Body of pancreas (tissue), 4 donors: ENCODE measurements around the gene CST9. TPM values are rescaled to one million over a fixed set of nuclear protein-coding genes. Genes with fewer than 3 reads are reported as not detected.

Experiments used
- ATAC-seq: fragments of 150-250 bp; one replicate; pipeline ENCODE4 v1.9.1; 2016
- DNase-seq, 4 donors: peaks; one replicate each; pipeline ENCODE4 v3.0.0-alpha.2; 2019
- H3K27ac ChIP-seq, 4 donors: fragments of 200-600 bp; sonication (generic); 1 replicate in 3 of 4; 2 replicates in 1 of 4; pipeline versions ENCODE4 v1.5.1 to v1.6.1; 2016 to 2019; ENCODE audit warnings: mild to moderate bottlenecking in 1 of 4, mixed read lengths in 1 of 4, moderate library complexity in 1 of 4
- H3K27me3 ChIP-seq, 2 donors: fragments of 200-600 bp; sonication (generic); one replicate each; pipeline ENCODE4 v1.6.0; 2016; ENCODE audit warnings: mild to moderate bottlenecking in 1 of 2
- H3K36me3 ChIP-seq, 2 donors: fragments of 200-600 bp; sonication (generic); replicated peaks in 1 of 2; 2 replicates each; pipeline ENCODE4 v1.5.1; 2016; ENCODE audit warnings: low read depth in 2 of 2; ENCODE audit not compliant: insufficient read depth in 1 of 2
- H3K4me1 ChIP-seq: fragments of 200-600 bp; sonication (generic); one replicate; pipeline ENCODE4 v1.6.0; 2016
- H3K4me3 ChIP-seq, 2 donors: fragments of 200-600 bp; sonication (generic); 1 replicate in 1 of 2; 2 replicates in 1 of 2; pipeline ENCODE4 v1.5.1; 2016 to 2019
- H3K9me3 ChIP-seq, 3 donors: fragments of 200-600 bp; sonication (generic); 1 replicate in 2 of 3; 2 replicates in 1 of 3; pipeline ENCODE4 v1.5.1; 2016
- CTCF ChIP-seq, 7 experiments: fragments of 450-650 bp in 4 of 7; fragments of 200-600 bp in 3 of 7; sonication (generic) in 3 of 7; IDR thresholded peaks; one replicate each; pipeline ENCODE4 v1.5.1; 2016 to 2019; ENCODE audit warnings: antibody characterized with exemption in 7 of 7
- POLR2A ChIP-seq, 3 donors: fragments of 450-650 bp; IDR thresholded peaks; one replicate each; pipeline ENCODE4 v1.6.1; 2016; ENCODE audit warnings: antibody characterized with exemption in 3 of 3, mild to moderate bottlenecking in 2 of 3
- WGBS, 2 donors: methylation state at CpG; one replicate each; pipeline ENCODE4 v1.1.5; 2017; 5-methylcytosine and 5-hydroxymethylcytosine counted together
- intact Hi-C: fragments of 100-400 bp; cut with DNase I; formaldehyde crosslinking; loops from one replicate; pipeline ENCODE4 v1.15.1; 2023
- total RNA-seq, 2 donors: library from RNA; depleted of rRNA; stranded (reverse); fragments of >200 nt; gene quantifications; one replicate each; pipeline ENCODE4 v1.1.0, GENCODE V29; 2016

CST9 gene
- total RNA-seq, 2 donors from 2014 or later, result 3.6 TPM; not detected in 1

- DNase-seq (no peak), ATAC-seq (no peak)
- no peak overlapping the region for H3K27ac ChIP-seq
- H3K36me3 ChIP-seq, result no peaks in the 10 kb centered on the region
- no peak overlapping the region for H3K4me3 ChIP-seq
- H3K9me3 ChIP-seq, result no peaks in the 10 kb centered on the region
- intact Hi-C loops, result no loop called here
- no peaks in the 10 kb centered on the region for H3K27me3 ChIP-seq
- 27 to 33% methylated on average over 1 of the region's 1 CpG for WGBS, 2 donors
- TF ChIP-seq CTCF (IDR thresholded peaks at IDR 0.05), result no peak
- TF ChIP-seq POLR2A (IDR thresholded peaks at IDR 0.05), result no peak
- no peaks in the 10 kb centered on the region for H3K4me1 ChIP-seq
These were observed 51.3 kb downstream of the CST9 start for GRCh38 chr20:23554401-23554800.

Other genes with a start within 250 kb of the CST9 start
- 1 to 10 TPM; 1.6 to 6.2 TPM for gene GZF1, start 243.7 kb downstream of the CST9 start, total RNA-seq
- gene NAPB, start 184.4 kb downstream of the CST9 start, total RNA-seq, result 10 to 100 TPM in 1 of 2 donors, 1 to 10 TPM in 1; 9.9 to 12.7 TPM
- not detected for gene CSTL1, start 166.2 kb downstream of the CST9 start, total RNA-seq
- gene CST11, start 153.0 kb downstream of the CST9 start, total RNA-seq, result not detected
- gene CST8, start 114.8 kb downstream of the CST9 start, total RNA-seq, result not detected
- gene CST9L, start 37.4 kb downstream of the CST9 start, total RNA-seq, result not detected
- gene CST3, start 32.0 kb upstream of the CST9 start, total RNA-seq, result 100 to 1,000 TPM; 491 to 654 TPM
- not detected for gene CST4, start 83.1 kb upstream of the CST9 start, total RNA-seq
- gene CST1, start 145.0 kb upstream of the CST9 start, total RNA-seq, result not detected
- not detected for gene CST2, start 220.8 kb upstream of the CST9 start, total RNA-seq